ENCODE measurements around the gene ZBTB7C.

DNA sequence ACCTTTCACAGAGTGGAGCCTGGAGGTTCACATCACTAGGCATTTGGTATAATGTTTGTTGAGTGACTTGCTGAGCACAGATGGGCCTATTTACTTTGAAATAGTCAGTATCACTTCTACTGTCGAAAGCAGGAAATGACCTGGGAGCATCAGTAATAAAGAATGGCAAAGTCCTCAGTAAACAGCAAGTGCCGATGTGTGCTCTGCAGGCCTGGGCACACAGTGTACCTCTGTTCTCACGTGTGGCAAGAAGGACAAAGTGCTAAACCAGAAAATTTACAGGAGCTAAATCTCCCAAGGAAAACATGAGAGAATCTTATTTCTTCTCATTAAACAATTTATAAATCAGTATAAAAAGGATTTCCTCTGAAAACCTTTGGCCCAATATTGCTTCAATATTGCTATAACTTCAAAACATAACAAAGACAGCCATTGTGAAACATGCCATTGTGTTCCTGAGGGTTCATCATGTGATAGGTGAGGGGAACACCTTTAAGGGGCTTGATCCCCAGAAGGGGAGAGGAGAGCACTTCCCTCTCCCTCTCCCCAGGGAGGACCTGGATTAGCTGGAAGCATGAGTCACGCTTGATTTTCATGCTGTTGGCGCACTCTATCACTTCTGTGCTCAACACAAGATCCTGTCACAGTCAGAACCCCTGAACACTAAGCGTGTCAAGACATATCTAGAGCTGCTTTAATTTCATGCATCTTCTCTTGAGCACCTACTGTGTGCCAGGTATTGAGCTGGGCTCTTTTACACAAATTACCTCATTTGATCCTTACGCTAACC lies 347.2 kb downstream of the ZBTB7C start:
- TF ChIP-seq, protein P1, sequence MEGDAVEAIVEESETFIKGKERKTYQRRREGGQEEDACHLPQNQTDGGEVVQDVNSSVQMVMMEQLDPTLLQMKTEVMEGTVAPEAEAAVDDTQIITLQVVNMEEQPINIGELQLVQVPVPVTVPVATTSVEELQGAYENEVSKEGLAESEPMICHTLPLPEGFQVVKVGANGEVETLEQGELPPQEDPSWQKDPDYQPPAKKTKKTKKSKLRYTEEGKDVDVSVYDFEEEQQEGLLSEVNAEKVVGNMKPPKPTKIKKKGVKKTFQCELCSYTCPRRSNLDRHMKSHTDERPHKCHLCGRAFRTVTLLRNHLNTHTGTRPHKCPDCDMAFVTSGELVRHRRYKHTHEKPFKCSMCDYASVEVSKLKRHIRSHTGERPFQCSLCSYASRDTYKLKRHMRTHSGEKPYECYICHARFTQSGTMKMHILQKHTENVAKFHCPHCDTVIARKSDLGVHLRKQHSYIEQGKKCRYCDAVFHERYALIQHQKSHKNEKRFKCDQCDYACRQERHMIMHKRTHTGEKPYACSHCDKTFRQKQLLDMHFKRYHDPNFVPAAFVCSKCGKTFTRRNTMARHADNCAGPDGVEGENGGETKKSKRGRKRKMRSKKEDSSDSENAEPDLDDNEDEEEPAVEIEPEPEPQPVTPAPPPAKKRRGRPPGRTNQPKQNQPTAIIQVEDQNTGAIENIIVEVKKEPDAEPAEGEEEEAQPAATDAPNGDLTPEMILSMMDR (IDR thresholded peaks at IDR 0.05) = no peak
- TF ChIP-seq EP300 (IDR thresholded peaks at IDR 0.05) = no peak
- TF ChIP-seq POLR2A (IDR thresholded peaks at IDR 0.05) = no peak
